DMS153 treated with DMSO at 0.1 percent for 48 hours (cell line): ENCODE results near the gene RASSF7.
"Not testable (repeated sequence)": the region's sequence is repeated elsewhere in the genome, so short reads cannot be mapped to it uniquely, and the experiment has no call there.

Experiments
- DNase-seq: peaks from one replicate; lab custom pipeline; 2025; ENCODE audit not compliant: unreplicated experiment; lab: John Stamatoyannopoulos, UW

RASSF7 gene, protein sequence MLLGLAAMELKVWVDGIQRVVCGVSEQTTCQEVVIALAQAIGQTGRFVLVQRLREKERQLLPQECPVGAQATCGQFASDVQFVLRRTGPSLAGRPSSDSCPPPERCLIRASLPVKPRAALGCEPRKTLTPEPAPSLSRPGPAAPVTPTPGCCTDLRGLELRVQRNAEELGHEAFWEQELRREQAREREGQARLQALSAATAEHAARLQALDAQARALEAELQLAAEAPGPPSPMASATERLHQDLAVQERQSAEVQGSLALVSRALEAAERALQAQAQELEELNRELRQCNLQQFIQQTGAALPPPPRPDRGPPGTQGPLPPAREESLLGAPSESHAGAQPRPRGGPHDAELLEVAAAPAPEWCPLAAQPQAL

GRCh38 chr11:560305-561147 lies at the start of gene RASSF7, which contains the start of gene LMNTD2:
Gene RASSF7, plus strand, starts transcription at chr11:560970. Its CDS starts 799 bp downstream, at chr11:561769.
Gene LMNTD2, minus strand, starts transcription at chr11:560738. Its CDS starts 22 bp downstream, at chr11:560716.
- peak; percentile 83 for DNase-seq

DNA sequence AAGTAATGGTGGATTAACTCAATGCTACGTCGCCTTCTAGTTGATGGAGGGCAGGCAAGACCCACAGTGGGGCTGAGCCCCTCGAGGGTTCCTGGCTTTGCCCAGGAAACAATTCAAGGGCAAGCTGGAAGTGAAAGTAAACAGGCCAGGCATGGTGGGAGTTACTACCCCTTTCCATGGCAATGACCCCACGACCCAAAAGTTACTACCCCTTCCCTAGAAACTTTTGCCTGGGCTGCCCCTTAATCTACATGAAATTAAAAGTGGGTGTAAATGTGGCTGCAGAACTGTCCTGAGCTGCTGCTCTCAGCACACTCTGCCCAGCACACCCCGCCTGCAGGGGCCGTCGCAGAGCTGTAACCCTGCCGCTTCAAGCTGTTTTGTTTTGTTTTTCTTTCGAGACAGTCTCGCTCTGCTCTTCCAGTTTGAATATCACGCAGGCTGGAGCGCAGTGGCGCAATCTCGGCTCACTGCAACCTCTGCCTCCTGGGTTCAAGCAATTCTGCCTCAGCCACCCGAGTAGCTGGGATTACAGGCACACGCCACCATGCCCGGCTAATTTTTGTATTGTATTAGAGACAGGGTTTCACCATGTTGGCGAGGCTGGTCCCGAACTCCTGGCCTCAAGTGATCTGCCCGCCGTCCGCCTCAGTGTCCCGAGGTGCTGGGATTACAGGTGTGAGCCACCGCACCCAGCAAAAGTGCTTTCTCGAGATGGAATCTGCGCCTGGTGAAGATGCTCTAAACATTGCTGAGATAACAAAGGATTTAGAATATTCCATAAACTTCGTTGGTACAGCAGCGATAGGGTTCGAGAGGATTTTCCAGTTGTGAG lies 47.8 kb upstream of the RASSF7 start:
- DNase-seq = no peak

GRCh38 chr11:514606-515005 lies 46.2 kb upstream of the RASSF7 start:
- DNase-seq = no peak

DNA sequence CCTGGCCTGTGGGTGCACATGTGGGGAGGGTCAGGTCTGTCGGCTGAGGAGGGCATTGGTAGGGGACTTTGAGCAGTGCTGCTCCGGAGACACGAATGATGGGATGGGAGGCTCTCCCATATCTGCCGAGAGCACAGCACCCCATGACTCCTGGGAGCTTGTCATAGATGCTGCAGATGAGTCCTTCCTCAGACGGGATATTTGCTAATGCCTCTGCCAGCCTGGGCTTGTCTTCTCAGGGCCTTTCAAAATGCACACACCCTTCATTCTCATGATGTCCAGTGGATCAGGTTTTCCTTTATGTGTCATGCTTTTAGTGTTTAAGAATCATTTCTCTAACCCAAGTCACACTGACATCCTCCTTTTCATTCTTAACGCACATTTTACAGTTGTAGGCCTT lies 45.6 kb upstream of the RASSF7 start:
- DNase-seq = no peak

DNA sequence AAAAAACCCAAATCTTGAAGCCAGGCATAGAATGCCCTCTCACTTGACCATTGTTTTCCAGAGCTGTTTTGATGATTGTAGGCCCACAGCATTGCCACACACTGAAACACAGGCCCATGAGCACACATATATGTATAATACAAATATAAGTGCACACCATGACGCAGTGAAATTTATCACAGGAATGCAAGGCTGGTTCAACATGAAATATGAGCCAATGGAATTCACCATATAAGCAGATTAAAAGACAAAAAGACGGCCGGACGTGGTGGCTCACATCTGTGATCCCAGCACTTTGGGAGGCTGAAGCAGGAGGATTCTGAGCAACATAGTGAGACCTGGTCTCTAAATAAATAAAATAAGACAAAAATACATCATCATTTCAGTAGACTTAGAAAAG lies 44.4 kb upstream of the RASSF7 start:
- DNase-seq = no peak

- not testable (repeated sequence) for DNase-seq
These were observed 43.7 kb upstream of the RASSF7 start for GRCh38 chr11:516918-517685.

DNA sequence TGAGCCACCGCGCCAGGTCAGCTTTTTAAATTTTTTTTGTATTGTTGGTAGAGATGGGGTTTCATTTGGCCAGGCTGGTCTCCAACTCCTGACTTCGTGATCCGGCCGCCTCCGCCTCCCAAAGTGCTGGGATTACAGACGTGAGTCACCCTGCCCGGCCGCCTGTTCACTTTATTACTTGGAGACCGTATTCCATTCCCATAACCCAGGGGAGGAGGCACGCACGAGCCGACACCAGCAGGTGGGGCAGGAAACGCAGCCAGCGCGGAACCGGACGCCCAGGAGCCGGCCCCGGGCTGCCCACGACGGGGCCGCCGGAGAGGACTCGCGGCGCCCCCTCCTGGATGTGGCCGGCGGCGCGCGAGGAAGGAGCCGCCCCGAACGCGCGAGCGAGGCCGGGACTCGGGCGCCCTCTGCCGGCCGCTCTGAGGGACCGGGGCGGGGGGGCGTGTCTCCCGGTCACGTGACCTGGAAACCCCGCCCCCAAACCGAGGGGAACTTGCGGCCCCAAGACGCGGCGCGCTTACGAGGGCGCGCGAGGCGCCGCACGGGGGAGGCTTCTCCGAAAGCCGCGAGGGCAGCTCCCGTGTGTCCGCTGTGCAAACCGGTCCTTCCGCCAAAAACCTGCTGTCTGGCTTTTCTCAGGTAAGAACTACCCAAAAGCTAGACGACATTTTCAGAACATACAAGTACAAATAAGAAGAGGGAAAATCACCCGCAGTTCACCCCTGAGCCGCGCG lies 42.1 kb upstream of the RASSF7 start:
- DNase-seq = peak; percentile 24

GRCh38 chr11:520428-521176 lies 40.2 kb upstream of the RASSF7 start:
- DNase-seq = no peak

GRCh38 chr11:521177-521688 lies 39.5 kb upstream of the RASSF7 start:
- DNase-seq = no peak

DNA sequence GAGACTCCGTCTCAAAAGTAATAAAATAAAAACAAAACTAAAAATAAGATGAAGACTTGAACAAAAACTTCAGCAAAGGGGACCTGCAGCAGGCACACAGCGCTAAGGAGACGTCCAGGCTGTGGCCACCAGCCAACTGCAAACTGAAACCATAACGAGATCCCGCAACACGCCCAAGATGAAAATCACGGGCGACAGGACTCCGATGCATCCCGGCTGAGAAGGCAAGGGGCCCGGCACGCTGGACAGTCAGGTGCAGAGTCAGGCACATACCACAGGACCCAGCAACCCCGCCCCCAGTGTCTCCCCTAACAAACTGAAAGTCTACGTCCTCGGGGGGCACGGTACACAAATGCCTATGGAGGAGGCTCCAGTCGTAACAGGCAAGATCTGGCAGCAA lies 34.6 kb upstream of the RASSF7 start:
- no peak for DNase-seq

- no peak for DNase-seq
These were observed 32.5 kb upstream of the RASSF7 start for GRCh38 chr11:528166-528814.

GRCh38 chr11:528815-529727 lies 31.7 kb upstream of the RASSF7 start:
- no peak for DNase-seq

- DNase-seq = no peak
These were observed 30.9 kb upstream of the RASSF7 start for GRCh38 chr11:529728-530411.

DNA sequence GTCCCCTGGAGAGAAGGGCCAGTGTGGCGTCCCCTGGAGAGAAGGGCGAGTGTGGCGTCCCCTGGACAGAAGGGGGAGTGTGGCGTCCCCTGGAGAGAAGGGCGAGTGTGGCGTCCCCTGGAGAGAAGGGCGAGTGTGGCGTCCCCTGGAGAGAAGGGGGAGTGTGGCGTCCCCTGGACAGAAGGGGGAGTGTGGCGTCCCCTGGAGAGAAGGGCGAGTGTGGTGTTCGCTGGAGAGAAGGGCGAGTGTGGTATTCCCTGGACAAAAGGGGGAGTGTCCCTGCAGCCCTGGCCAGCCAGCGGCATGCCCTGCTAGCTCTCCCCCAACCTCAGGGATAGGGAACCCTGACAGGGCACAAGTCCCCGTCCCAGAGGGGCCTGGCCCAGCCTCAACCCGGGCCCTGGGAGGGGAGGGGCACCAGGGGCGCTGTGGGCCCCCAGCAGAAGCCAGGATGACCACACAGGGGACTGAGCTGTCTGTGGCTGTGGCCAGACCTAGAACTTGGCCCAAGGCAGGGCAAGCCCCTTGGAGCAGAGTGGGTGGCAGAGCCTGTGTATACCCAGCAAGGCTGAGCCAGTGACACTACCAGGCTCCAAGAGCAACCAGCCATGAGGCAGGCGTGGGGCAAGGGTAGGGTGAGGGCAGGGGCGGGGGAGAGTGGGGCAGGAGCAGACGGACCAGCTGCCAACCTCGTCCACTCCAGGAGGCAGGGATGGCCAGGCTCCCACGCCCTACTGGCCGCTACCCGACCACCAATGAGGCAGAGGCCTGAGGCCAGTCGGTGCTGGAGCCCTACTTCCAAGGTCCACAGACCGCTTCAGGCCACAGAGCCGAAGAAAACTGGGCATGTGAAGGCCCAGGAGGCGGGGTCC lies 29.6 kb upstream of the RASSF7 start:
- DNase-seq = no peak

GRCh38 chr11:531919-532526 lies 28.7 kb upstream of the RASSF7 start:
- DNase-seq = no peak
